ENCODE measurements around the gene SLC33A1.

- TF ChIP-seq POLR2A (IDR thresholded peaks at IDR 0.05), result no peak
- peak in 4 of 5 experiments; percentile 84 to 88 (median 84) for TF ChIP-seq CTCF (IDR thresholded peaks at IDR 0.05)
Observed at GRCh38 chr3:155805802-155806618, 48.2 kb downstream of the SLC33A1 start, which contains the start of gene C3orf33.

Measured in transverse colon (tissue), 3 donors.